SIG-M5 treated with dmso at 0.1 percent for 504 hours (cell line): Measurements from ENCODE around the gene HMBS.

Experiments used
- DNase-seq: peaks from one replicate; lab custom pipeline; 2025; ENCODE audit not compliant: unreplicated experiment; lab: John Stamatoyannopoulos, UW

HMBS gene

DNA sequence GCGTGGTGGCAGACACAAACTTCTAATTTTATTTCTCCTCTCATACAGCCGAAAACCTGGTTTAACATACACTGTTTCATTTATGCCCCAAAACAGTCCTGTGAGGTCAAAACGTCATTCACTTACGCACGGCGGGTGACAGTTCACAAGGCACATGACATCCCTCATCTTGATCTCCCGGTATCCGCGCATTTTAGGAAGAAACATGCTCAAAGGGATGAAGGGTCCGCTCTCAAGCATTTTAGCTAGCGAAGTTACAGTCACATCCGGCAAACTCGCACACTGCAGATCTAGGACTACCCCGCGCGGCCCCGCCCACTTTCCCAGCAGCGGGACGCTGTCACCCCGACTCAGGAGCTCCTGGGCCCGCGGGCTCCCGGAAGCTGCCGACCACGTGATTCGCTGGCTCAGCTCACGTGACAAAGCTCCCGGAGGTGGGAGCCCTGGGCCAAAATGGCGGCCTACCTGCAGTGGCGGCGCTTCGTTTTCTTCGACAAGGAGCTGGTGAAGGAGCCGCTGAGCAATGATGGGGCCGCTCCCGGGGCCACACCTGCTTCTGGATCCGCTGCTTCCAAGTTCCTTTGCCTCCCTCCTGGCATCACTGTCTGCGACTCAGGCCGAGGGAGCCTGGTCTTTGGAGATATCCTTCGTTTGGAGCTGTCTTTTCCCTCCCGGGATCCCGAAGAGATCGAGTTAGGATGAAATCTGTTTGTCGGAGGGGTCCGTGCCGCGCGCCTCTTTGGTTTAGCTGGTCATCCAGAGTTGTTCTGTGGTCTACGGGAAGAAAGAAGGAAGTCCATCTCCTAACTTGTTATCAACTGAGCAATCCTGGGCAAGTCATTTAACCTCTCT lies 17.1 kb upstream of the HMBS start, which contains the start of gene VPS11:
VPS11 (plus strand) TSS at position 448 of the 852 bp plus-strand sequence; CDS start at position 454, 6 bp downstream.
- peak; percentile 97 for DNase-seq

DNA sequence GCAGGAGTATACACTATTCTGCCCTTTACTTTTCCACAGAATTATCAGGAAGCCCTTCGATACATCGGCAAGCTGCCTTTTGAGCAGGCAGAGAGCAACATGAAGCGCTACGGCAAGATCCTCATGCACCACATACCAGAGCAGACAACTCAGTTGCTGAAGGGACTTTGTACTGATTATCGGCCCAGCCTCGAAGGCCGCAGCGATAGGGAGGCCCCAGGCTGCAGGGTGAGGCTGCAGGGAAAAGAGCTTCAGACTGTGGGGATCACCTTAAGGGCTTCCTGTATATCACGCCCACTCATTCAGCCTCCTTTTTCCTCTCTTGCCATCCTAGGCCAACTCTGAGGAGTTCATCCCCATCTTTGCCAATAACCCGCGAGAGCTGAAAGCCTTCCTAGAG lies 6.8 kb upstream of the HMBS start:
- DNase-seq, result no peak

DNA sequence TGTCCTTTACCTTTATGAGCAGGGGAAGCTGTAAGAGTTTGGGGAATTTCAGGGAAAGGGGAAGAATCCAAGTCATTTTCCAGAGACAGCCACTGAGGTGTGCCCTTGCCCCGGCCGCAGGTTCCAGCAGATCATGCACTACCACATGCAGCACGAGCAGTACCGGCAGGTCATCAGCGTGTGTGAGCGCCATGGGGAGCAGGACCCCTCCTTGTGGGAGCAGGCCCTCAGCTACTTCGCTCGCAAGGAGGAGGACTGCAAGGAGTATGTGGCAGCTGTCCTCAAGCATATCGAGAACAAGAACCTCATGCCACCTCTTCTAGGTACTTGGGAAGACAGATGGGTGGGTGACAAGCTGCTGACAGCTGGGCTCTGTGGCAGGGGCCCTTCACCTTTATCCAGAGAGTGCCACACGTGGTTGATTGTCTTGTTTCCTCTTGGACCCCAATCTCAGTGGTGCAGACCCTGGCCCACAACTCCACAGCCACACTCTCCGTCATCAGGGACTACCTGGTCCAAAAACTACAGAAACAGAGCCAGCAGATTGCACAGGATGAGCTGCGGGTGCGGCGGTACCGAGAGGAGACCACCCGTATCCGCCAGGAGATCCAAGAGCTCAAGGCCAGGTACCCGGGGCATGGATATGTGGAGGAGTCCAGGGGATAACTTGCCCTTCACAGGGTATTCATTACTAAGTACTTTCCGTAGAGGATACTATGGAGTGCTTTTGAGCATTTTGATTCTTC lies 5.8 kb upstream of the HMBS start:
- no peak for DNase-seq

DNA sequence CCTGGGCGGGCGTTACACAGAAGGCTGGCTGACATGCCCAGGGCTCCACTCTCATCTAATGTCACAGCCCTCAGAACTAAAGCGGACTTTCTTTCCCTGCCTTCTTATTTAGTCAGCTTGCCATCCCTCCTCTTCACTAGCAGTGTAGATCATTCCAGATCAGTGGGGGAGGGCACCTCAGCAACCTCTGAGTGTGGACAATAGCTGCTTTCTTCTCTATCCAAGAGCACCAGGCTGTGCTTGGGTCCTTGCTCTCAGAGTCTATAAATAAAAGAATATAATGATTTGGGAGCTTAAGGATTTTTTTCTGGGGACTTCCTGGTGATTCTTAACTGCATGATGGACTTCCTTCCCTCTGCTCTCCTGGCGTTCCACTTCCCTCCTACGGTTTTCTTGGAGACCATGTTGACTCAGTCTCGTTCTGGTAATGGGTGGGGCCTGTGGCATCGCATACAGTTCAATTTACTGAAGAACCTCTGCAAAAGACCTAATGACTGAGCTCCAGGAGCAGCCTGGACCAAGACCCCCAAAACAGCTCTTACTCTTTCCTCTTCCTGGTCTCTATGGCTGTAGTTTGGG lies 2.9 kb upstream of the HMBS start:
- no peak for DNase-seq

DNA sequence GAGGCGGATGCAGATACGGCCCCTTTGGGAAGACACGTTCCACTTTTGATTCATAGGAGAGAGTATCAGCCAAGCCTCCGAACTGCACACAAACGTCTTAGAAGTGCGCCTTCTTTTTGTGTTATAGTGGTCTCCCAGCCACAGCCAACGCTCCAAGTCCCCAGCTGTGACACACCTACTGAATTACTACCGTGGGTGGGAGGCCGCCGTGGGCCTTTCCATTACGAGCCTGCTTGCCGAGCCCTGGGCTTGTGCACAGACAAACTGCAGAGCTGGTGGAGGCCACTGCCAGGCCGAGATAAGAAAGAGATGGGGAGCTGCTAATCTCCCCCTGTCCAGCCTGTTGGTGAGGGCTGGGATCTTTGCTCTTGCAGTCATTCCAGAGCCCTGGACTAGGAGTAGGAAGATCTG lies 761 bp downstream of the HMBS start:
- DNase-seq, result no peak

DNA sequence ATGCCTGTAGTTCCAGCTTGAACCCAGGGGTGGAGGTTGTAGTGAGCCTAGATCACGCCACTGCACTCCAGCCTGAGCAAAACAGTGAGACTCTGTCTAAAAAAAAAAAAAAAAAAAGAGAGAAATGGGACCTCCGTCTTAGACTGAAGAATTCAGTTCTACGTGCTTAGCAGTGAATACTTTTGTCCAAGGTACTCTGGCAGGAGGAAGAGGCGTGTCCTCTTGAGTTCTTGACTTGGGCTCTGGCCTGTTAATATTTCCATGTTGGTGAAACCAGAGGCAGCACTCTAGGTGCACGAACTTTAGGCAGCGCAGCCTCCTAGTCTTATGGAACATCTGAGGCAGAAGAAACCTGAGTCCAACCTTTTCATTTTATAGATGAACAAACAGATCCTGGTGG lies 2.4 kb downstream of the HMBS start:
- no peak for DNase-seq

DNA sequence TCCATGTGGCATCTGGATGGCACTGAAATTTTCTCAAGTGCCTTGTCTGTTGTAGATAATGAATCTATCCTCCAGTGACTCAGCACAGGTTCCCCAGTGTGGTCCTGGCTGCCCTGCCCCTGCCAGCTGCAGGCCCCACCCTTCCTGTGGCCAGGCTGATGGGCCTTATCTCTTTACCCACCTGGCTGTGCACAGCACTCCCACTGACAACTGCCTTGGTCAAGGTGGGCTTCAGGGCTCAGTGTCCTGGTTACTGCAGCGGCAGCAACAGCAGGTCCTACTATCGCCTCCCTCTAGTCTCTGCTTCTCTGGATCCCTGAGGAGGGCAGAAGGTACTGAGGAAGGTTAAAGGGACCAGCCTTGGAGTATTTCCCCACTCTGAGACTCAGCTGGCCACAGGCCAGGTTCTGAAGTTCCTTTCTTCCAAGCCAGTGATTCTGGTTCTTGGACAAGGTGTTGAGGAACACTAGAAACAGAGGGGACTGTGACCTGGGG lies 3.1 kb downstream of the HMBS start:
- DNase-seq, result no peak

DNA sequence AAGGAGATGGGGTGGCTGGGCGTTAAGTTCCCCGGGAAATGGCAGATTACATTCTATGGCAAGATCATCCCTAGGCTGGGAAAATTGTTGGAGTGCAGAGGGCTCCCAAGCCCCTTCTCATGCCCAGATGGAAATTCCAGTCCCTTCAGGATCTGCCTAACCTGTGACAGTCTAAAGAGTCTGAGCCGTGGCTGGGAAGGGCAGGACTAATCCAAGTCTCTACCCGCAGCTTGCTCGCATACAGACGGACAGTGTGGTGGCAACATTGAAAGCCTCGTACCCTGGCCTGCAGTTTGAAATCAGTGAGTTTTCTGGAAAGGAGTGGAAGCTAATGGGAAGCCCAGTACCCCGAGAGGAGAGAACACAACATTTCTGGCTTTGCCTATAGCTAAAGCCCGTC lies 3.7 kb downstream of the HMBS start:
- DNase-seq, result no peak

DNA sequence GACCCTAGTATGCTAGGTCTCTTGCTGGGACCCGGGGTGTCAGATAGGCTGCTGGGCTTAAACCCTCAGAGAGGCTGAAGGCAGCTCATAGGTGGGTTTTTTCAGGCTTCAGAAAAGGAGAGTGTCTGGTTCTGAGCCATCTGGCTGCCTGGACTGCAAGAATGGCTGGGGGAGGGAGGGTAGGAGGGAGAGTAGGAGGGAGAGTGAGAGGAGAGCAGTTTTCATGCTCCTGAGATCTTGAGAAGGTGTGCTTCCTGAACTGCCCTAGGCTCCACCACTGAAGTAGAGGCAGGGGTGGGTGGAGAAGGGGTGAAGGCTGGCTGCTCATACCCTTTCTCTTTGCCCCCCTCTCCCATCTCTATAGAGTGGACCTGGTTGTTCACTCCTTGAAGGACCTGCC lies 4.6 kb downstream of the HMBS start:
- DNase-seq, result no peak

DNA sequence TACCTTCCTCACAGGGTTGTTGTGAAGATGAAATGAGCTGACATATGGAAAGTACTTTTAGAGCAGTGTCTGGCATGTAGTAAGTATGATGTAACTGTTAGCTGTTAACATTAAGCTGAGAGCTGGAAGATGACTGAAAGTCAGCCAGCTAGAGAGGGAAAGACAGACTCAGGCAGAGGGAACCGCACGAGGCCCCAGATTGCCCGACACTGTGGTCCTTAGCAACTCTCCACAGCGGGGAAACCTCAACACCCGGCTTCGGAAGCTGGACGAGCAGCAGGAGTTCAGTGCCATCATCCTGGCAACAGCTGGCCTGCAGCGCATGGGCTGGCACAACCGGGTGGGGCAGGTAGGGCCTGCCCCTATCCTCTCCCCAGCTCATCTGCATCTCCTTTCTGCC lies 6.5 kb downstream of the HMBS start:
- DNase-seq, result peak; percentile 40

DNA sequence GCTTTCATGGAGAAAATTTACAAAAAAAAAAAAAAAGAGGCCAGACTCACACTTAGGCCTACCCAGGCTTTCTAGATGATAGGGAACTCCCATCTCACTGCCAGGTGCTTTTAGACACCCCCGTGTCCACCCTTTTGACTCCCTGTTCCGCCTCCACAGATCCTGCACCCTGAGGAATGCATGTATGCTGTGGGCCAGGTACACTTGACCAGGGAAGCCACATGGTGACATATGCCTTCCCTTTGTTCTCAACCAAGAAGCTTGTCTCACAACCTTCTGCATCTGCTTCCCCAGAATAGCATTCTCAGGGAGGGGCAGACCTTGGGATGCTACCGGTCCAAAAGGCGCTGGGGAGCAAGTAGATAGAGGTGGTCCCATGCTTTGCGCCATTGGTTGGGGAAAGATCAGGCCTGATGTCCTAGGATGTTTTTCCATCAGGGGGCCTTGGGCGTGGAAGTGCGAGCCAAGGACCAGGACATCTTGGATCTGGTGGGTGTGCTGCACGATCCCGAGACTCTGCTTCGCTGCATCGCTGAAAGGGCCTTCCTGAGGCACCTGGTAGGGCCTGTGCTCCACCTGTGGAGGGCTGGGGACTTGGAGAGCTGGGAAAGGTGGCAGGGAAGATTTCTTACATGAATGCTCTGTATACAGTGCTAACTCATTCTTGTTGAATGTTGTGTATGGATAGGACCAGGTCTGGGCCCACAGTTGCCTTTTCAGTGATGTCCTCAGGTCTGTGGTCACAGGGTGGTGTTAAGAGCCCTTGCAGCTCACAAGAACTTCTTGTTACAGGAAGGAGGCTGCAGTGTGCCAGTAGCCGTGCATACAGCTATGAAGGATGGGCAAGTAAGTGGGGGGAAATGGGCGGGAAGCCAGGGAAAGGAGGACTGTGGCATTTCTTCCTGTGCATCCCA lies 7.5 kb downstream of the HMBS start:
- DNase-seq, result peak; percentile 14

DNA sequence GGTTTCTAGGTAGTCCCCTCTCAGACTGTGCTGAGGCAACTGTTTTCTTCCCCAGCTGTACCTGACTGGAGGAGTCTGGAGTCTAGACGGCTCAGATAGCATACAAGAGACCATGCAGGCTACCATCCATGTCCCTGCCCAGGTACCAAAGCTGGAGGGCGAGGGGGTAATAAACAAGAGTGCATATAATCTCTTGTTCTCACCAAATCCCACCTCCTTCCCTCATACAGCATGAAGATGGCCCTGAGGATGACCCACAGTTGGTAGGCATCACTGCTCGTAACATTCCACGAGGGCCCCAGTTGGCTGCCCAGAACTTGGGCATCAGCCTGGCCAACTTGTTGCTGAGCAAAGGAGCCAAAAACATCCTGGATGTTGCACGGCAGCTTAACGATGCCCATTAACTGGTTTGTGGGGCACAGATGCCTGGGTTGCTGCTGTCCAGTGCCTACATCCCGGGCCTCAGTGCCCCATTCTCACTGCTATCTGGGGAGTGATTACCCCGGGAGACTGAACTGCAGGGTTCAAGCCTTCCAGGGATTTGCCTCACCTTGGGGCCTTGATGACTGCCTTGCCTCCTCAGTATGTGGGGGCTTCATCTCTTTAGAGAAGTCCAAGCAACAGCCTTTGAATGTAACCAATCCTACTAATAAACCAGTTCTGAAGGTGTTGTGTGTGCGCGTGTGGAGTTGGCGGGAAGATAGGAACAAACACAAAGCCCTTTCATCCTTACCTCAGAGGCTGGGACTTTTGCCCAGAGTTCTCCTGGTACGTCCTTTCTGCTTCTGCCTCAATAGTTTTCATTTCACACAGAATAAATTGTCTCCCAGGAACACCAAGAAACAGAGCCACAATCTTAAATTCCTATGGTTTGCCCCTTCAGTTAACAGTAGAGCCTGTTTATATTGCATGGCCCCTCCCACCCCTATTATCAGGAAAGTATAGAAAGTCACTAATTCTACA lies 8.5 kb downstream of the HMBS start:
- DNase-seq, result no peak

DNA sequence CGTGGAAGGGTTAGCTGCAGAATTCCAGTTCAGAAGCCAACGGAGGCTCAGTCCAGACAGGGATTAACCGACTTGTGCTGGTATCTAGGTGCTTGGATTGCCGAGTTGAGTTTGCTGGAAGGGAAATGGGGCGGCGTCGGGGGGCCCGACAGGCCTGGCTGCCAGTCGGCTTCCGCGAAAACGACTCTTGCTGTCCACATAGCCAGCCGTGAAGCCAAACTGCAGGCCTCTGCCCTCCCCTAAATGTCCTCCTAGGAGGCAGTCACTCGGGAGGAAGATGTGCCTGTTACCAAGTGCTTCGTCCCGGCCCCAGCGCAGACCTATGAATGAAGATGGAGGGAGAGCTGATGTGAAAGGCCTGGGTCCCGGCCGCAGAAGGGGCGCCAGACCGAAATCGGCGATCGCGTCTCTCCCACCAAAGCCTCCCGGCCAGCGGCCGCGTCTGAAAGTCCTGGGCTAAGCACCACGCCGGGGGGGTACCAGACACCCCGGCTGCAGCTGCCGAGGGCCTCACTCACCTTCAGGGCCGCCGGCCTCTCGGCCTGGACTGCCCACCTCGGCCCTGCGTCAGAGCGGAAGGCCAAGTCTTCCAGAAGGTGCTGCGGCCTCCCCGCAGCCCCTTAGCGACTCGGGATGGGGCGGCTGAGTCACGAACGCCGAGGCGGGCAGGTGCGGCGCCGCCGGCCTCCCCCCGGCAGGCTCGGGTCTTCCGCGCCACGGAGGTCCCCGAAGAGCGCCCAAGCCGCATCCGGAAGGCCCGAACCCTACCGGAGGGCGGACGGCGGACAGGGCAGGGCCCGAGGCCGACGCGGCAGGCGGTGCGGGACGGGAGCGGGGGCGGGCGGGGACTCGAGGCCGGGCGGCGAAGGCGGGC lies 9.5 kb downstream of the HMBS start:
- peak; percentile 31 for DNase-seq

DNA sequence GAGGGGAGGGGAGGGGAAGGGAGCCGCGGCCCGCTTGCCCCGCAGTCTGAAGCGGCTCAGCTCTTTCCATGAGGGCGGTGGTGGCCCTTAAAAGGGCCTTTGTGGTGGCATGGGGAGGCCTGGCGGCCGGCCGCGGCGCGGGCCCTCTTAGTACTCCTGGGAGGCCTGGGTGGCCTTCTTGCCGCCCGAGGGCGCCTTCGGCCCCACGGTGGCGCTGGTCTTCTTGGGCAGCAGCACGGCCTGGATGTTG lies 10.1 kb downstream of the HMBS start:
- DNase-seq, result no peak

DNA sequence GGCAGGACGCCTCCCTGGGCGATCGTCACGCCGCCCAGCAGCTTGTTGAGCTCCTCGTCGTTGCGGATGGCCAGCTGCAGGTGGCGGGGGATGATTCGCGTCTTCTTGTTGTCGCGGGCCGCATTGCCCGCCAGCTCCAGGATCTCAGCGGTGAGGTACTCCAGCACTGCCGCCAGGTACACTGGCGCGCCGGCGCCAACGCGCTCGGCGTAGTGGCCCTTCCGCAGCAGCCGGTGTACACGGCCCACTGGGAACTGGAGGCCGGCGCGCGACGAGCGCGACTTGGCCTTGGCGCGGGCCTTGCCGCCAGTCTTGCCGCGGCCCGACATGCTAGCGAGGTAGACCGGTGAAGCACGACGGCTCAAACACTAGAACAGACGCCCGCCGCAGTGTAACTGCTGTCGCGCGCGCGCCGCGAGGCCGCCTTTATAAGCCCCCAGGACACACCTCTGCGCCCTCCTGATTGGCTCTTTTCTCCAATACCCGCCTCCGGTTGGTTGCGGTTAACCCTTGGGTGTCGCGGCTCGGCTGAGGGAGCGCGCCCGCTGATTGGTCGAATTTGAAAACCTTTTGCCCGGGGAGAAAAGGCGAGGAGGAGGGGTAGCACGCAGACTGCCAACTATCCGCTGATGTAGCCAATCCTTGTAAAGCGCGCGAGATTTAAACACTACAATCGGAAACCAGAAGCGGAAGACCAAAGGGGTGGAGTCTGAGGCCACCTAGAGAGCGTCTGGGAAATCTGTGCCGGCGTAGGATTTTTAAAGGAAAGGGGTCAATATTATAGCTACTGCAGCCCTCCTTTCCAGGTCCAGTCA lies 10.6 kb downstream of the HMBS start:
- peak; percentile 99 for DNase-seq

DNA sequence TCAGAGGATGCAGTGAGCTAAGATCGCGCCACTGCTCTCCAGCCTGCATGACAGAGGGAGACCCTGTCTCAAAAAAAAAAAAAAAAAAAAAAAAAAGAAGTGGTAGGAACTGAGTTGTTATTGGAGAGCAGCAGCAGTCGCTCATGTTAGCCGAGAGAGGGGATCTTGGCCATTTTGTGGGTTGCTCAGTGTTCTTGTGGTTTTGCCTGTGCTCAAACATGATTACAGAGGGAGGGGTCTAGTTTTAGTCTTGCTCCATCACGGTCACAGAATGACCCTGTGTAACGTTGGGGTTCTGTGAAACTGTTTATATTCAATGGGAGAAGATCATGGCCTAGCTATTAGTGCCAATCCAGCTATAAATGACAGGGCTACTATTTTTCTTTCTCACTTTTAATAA lies 15.0 kb downstream of the HMBS start:
- DNase-seq, result no peak

DNA sequence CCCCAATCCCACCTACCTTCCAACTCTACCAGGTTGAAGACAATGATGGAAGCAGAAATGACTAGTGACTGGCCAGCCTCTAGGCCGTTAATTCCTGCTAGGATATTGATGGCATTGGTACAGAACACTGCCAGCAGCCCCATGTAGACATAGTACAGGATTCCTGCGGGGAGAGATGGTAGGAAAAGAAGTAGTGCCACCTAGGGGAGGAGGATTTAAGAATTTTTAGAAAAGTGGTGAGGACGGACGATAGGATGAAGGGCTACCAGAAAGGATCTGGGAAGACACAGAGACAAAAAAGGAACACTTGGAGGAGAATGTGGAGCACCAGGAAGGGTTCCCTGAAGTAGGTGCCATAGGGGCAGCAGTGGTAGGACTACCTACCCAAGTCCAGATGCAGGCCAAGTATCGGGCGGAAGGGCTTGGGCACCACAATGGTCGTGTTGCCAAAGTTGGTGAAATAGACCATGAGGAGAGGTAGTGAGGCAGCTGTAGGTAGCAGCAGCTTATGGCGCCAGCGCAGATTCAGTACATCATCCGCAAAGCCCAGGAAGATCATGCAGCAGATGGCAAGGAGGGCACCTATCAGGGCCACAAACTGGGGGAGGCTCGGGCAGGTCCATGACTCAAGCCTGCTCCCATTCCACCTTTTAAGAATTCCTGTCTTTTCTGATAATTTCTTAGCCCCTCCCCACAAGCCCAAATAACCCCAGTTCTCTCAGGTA lies 15.7 kb downstream of the HMBS start:
- peak; percentile 55 for DNase-seq
